GM06990 (cell line): Measurements from ENCODE around the gene LTV1.

ENCODE experiments used
- DNase-seq: peaks from one replicate; pipeline ENCODE4 v3.0.0-alpha.2; 2011; ENCODE audit not compliant: insufficient read length; ENCODE audit errors: extremely low read depth
- H3K27me3 ChIP-seq: replicated peaks from 2 replicates; pipeline ENCODE4 v1.6.0; 2011; ENCODE audit warnings: low read length; ENCODE audit not compliant: control insufficient read depth, insufficient read depth
- H3K36me3 ChIP-seq: 2 replicates; pipeline ENCODE4 v1.5.1; 2011; ENCODE audit warnings: low read length; ENCODE audit not compliant: control insufficient read depth, insufficient read depth
- H3K4me3 ChIP-seq: replicated peaks from 2 replicates; pipeline ENCODE4 v1.5.1; 2011; ENCODE audit warnings: low read depth, mild to moderate bottlenecking, control low read depth, low read length
- CTCF ChIP-seq: IDR thresholded peaks from 2 replicates; pipeline ENCODE4 v1.5.1; 2011; ENCODE audit warnings: low read length, control low read depth, mild to moderate bottlenecking, inconsistent platforms; ENCODE audit not compliant: insufficient read depth, poor library complexity, severe bottlenecking

Gene LTV1

GRCh38 chr6:143806282-143807102, 36.6 kb upstream of the LTV1 start:
- TF ChIP-seq CTCF = no peak
- no peaks in the 10 kb centered on the region for H3K36me3 ChIP-seq
- H3K27me3 ChIP-seq = no peaks in the 10 kb centered on the region
- no peak for DNase-seq
- no peak overlapping the region for H3K4me3 ChIP-seq

GRCh38 chr6:143807103-143807772, 35.9 kb upstream of the LTV1 start:
- no peaks in the 10 kb centered on the region for H3K27me3 ChIP-seq
- TF ChIP-seq CTCF = no peak
- no peak overlapping the region for H3K4me3 ChIP-seq
- DNase-seq = no peak
- H3K36me3 ChIP-seq = no peaks in the 10 kb centered on the region

- TF ChIP-seq CTCF = no peak
- Histone ChIP-seq H3K36me3 (no peaks in the 10 kb centered on the region), H3K27me3 (no peaks in the 10 kb centered on the region), H3K4me3 (no peak overlapping the region)
- DNase-seq = no peak
These were observed 32.4 kb upstream of the LTV1 start for GRCh38 chr6:143810745-143811144.

GRCh38 chr6:143811501-143812157, 31.5 kb upstream of the LTV1 start:
- Histone ChIP-seq H3K27me3 (no peaks in the 10 kb centered on the region), H3K36me3 (no peaks in the 10 kb centered on the region), H3K4me3 (no peak overlapping the region)
- TF ChIP-seq CTCF = no peak
- no peak for DNase-seq

- no peak for TF ChIP-seq CTCF
- no peak for DNase-seq
- Histone ChIP-seq H3K27me3 (no peaks in the 10 kb centered on the region), H3K4me3 (no peak overlapping the region), H3K36me3 (no peaks in the 10 kb centered on the region)
These were observed 25.5 kb upstream of the LTV1 start for GRCh38 chr6:143817621-143818020.
